A673 (cell line): ENCODE results near the gene SLFN13. TPM values are rescaled to one million over a fixed set of nuclear protein-coding genes. Genes with fewer than 3 reads are reported as not detected.
"Not testable (repeated sequence)": the region's sequence is repeated elsewhere in the genome, so short reads cannot be mapped to it uniquely, and the experiment has no call there.

ENCODE experiments used
- BruUV-seq: library from RNA; stranded (reverse); fragments of 400-500 nt; replicated peaks from 2 replicates; lab custom pipeline; 2021; lab: Mats Ljungman, UMichigan
- CTCF ChIA-PET: fragments of 300-600 bp; sonication (Branson Sonifier 250); formaldehyde crosslinking; loops from one replicate; lab custom pipeline; 2022; ENCODE audit warnings: antibody characterized with exemption; lab: Charles Lee
- POLR2A ChIA-PET: fragments of 300-600 bp; sonication (Branson Sonifier 250); formaldehyde crosslinking; loops from one replicate; lab custom pipeline; 2022; ENCODE audit warnings: antibody characterized with exemption; ENCODE audit not compliant: low non-redundant PET; lab: Charles Lee
- DNase-seq: peaks from one replicate; pipeline ENCODE4 v3.0.0-alpha.2; 2015; ENCODE audit warnings: low spot score
- H3K27ac ChIP-seq: fragments of 200-600 bp; sonication (generic); 2 replicates; pipeline ENCODE4 v1.5.1; 2016; ENCODE audit warnings: mixed run types, low read depth, mild to moderate bottlenecking, mixed read lengths, antibody characterized with exemption, low read length; ENCODE audit not compliant: poor library complexity, severe bottlenecking
- H3K27me3 ChIP-seq: fragments of 200-600 bp; sonication (generic); replicated peaks from 2 replicates; pipeline ENCODE4 v1.6.1; 2017; ENCODE audit warnings: mixed run types, low read depth, mild to moderate bottlenecking, mixed read lengths, antibody characterized with exemption, low read length; ENCODE audit not compliant: insufficient read depth, poor library complexity
- H3K36me3 ChIP-seq: fragments of 200-600 bp; sonication (generic); 2 replicates; pipeline ENCODE4 v1.6.1; 2016; ENCODE audit warnings: mixed run types, mild to moderate bottlenecking, mixed read lengths, antibody characterized with exemption, low read length; ENCODE audit not compliant: insufficient read depth, poor library complexity, severe bottlenecking
- H3K4me1 ChIP-seq: fragments of 200-600 bp; sonication (generic); 2 replicates; pipeline ENCODE4 v1.6.1; 2017; ENCODE audit warnings: mixed run types, mild to moderate bottlenecking, mixed read lengths, antibody characterized with exemption, low read length; ENCODE audit not compliant: insufficient read depth, poor library complexity, severe bottlenecking
- H3K4me3 ChIP-seq: fragments of 200-600 bp; sonication (generic); 2 replicates; pipeline ENCODE4 v1.5.1; 2016; ENCODE audit warnings: low read depth, mixed run types, mild to moderate bottlenecking, mixed read lengths, low read length; ENCODE audit not compliant: poor library complexity, severe bottlenecking
- H3K9me3 ChIP-seq: fragments of 200-600 bp; sonication (generic); 2 replicates; pipeline ENCODE4 v1.6.1; 2016; ENCODE audit warnings: mixed run types, low read depth, mild to moderate bottlenecking, mixed read lengths, antibody characterized with exemption, low read length; ENCODE audit not compliant: poor library complexity, severe bottlenecking
- EZH2 ChIP-seq: fragments of 200-600 bp; sonication (generic); IDR thresholded peaks from 2 replicates; pipeline ENCODE4 v1.6.1; 2017; ENCODE audit warnings: borderline replicate concordance, low read depth, mild to moderate bottlenecking, mixed read lengths, antibody characterized with exemption, low read length; ENCODE audit not compliant: poor library complexity, severe bottlenecking
- intact Hi-C: fragments of 100-400 bp; cut with micrococcal nuclease; formaldehyde crosslinking; loops from one replicate; pipeline ENCODE4 v1.10.0; 2022; ENCODE audit not compliant: unreplicated experiment
- total RNA-seq: library from RNA; stranded (reverse); gene quantifications from 2 replicates; pipeline ENCODE4 v1.2.3, GENCODE V29; 2021
- TF ChIP-seq, protein P1 (sequence below): fragments of 300-800, 200-600 bp; sonication (generic); conservative IDR thresholded peaks from 2 replicates; pipeline ENCODE4 v1.5.1; 2017; ENCODE audit warnings: low read depth, mild to moderate bottlenecking, antibody characterized with exemption, low read length, moderate library complexity, mixed read lengths

The SLFN13 gene
- total RNA-seq, 1 experiment from 2014 or later = 34.0 TPM

DNA sequence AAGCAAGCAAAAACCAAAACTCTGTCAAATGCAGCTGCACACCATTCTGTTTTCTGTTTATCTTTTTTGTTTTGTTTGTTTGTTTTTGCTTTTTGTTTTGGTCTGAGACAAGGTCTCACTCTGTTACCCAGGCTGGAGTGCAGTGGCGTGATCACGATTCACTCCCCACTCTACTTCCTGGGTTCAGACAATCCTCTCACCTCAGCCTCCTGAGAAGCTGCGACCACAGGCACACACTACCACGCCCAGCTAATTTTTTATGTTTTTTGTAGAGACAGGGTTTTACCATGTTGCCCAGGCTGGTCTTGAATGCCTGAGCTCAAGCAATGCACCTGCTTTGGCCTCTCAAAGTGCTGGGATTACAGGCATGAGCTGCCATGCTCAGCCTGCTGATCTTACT lies 19.3 kb upstream of the SLFN13 start:
- no peak for DNase-seq
- Histone ChIP-seq H3K27me3 (no peaks in the 10 kb centered on the region), H3K4me1 (no peaks in the 10 kb centered on the region), H3K4me3 (no peak overlapping the region), H3K27ac (no peak overlapping the region), H3K9me3 (no peaks in the 10 kb centered on the region), H3K36me3 (no peaks in the 10 kb centered on the region)
- TF ChIP-seq, protein P1, sequence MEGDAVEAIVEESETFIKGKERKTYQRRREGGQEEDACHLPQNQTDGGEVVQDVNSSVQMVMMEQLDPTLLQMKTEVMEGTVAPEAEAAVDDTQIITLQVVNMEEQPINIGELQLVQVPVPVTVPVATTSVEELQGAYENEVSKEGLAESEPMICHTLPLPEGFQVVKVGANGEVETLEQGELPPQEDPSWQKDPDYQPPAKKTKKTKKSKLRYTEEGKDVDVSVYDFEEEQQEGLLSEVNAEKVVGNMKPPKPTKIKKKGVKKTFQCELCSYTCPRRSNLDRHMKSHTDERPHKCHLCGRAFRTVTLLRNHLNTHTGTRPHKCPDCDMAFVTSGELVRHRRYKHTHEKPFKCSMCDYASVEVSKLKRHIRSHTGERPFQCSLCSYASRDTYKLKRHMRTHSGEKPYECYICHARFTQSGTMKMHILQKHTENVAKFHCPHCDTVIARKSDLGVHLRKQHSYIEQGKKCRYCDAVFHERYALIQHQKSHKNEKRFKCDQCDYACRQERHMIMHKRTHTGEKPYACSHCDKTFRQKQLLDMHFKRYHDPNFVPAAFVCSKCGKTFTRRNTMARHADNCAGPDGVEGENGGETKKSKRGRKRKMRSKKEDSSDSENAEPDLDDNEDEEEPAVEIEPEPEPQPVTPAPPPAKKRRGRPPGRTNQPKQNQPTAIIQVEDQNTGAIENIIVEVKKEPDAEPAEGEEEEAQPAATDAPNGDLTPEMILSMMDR = no peak
- TF ChIP-seq EZH2 = no peak
- no TSS peak for BruUV-seq
- ChIA-PET CTCF (no interaction called here), POLR2A (no interaction called here)
- intact Hi-C loops = no loop called here

DNA sequence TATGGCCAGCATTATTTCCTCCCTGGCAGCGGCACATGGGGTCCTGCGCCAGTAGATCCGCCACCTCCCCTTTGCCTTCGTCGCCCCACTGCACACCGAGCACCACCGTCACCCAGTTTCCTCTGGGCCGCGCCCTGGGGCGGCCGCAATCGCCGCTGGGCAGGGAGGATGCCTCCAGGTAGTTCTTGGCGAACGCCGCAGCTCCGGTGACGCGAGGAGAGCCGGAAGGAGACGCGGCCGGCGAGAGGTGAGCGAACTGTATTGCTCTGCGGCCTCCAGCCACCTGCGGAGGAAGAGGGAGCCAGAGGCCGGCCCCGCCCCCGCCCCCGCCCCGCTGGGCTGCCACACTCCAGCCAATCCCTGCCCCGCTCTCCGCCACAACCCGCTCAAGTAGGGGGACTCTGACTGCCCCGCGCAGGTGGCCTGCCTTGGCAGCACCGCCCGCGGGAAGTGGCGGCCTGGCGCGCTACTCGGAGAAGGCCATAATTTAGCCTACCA lies 11.8 kb upstream of the SLFN13 start:
- no peaks in the 10 kb centered on the region for H3K4me1 ChIP-seq
- no TSS peak for BruUV-seq
- intact Hi-C loops = no loop called here
- no peaks in the 10 kb centered on the region for H3K36me3 ChIP-seq
- no peak for DNase-seq
- H3K27ac ChIP-seq = no peak overlapping the region
- H3K27me3 ChIP-seq = no peaks in the 10 kb centered on the region
- no peak for TF ChIP-seq EZH2
- TF ChIP-seq, protein P1 = no peak
- ChIA-PET POLR2A (interaction anchor here (0.7 kb wide), 1 partner anchor 14 kb away, joined by 3 read pairs; no protein-coding TSS in a partner anchor), CTCF (no interaction called here)
- no peaks in the 10 kb centered on the region for H3K9me3 ChIP-seq
- H3K4me3 ChIP-seq = no peak overlapping the region

DNA sequence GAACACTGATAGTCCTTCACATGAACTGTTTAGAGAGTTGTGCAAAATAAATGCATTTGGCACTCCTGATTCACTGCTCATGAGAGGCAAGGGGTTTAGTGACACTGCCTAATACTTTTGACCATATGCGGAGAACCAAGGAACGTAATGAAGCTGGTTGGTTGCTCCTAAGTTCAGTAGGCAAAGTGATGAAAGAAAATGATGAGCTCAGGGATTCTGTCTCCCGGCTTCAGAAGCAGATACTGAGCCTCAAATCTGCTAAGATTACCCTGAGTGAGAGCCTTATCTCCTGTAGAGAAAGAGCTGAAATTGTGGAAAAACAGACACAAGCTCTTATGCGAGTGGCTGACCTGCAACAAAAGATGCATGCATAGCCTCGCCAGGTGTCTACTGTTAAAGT lies 5.5 kb upstream of the SLFN13 start:
- BruUV-seq, H3K4me1 ChIP-seq, H3K36me3 ChIP-seq, H3K27me3 ChIP-seq, intact Hi-C loops, H3K27ac ChIP-seq, POLR2A ChIA-PET, H3K4me3 ChIP-seq, CTCF ChIA-PET, H3K9me3 ChIP-seq, DNase-seq: not testable (repeated sequence)

DNA sequence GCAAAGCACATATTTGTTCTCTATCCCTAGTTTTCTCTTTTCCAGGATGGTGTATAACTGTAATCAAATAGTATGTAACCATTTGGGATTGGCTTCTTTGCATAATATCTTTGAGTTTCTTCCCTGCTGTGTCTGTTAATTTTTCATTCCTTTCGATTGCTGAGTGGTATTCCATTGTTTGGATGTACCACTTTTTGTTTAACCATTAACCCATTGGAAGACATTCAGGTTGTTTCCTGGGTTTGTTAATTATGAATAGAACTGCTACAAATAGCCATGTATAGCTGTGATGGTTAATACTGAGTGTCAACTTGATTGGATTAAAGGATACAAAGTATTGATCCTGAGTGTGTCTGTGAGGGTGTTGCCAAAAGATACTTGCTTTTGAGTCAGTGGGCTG lies 4.6 kb upstream of the SLFN13 start:
- H3K4me1 ChIP-seq = no peaks in the 10 kb centered on the region
- intact Hi-C loops = no loop called here
- H3K36me3 ChIP-seq = no peaks in the 10 kb centered on the region
- no peak overlapping the region for H3K27ac ChIP-seq
- no peaks in the 10 kb centered on the region for H3K27me3 ChIP-seq
- ChIA-PET POLR2A (no interaction called here), CTCF (no interaction called here)
- no peak for TF ChIP-seq EZH2
- TF ChIP-seq, protein P1 = no peak
- H3K9me3 ChIP-seq = no peaks in the 10 kb centered on the region
- DNase-seq = no peak
- BruUV-seq = no TSS peak
- H3K4me3 ChIP-seq = no peak overlapping the region
